IPS DF 4.7 (cell line): Measurements from ENCODE around the gene OLFM3.

Experiments
- DNase-seq: peaks from one replicate; pipeline ENCODE4 v3.0.0-alpha.2; 2013; ENCODE audit warnings: low spot score; ENCODE audit errors: extremely low read depth

The OLFM3 gene

GRCh38 chr1:101849356-101849755 lies 147.4 kb downstream of the OLFM3 start:
- DNase-seq, result no peak

GRCh38 chr1:101847626-101848025 lies 149.1 kb downstream of the OLFM3 start:
- no peak for DNase-seq

- DNase-seq, result peak; percentile 3
Measured at GRCh38 chr1:101846820-101847219, 149.9 kb downstream of the OLFM3 start.

- DNase-seq, result peak; percentile 76
Measured at GRCh38 chr1:101843160-101843559, 153.6 kb downstream of the OLFM3 start.

GRCh38 chr1:101841824-101842223 lies 154.9 kb downstream of the OLFM3 start:
- DNase-seq, result no peak

- DNase-seq, result no peak
Measured at GRCh38 chr1:101835988-101836387, 160.7 kb downstream of the OLFM3 start.

- no peak for DNase-seq
Measured at GRCh38 chr1:101833312-101833711, 163.4 kb downstream of the OLFM3 start.

- no peak for DNase-seq
Measured at GRCh38 chr1:101826416-101826815, 170.3 kb downstream of the OLFM3 start.

GRCh38 chr1:101820071-101820470 lies 176.7 kb downstream of the OLFM3 start:
- DNase-seq, result peak; percentile 33

- no peak for DNase-seq
Measured at GRCh38 chr1:101816262-101816661, 180.5 kb downstream of the OLFM3 start.

- no peak for DNase-seq
Measured at GRCh38 chr1:101798417-101798816, 198.3 kb downstream of the OLFM3 start.

GRCh38 chr1:101797722-101798121 lies 199.0 kb downstream of the OLFM3 start:
- no peak for DNase-seq

GRCh38 chr1:101781201-101781831 lies 215.4 kb downstream of the OLFM3 start:
- DNase-seq, result no peak

GRCh38 chr1:101769520-101769919 lies 227.2 kb downstream of the OLFM3 start:
- DNase-seq, result no peak

GRCh38 chr1:101757985-101758384 lies 238.7 kb downstream of the OLFM3 start:
- DNase-seq, result no peak

GRCh38 chr1:101756411-101756810 lies 240.3 kb downstream of the OLFM3 start:
- DNase-seq, result no peak
